NOMO-1 (cell line): ENCODE measurements around the gene SYCP2.

Source experiments
- DNase-seq, 2 experiments: peaks; one replicate each; lab custom pipeline; 2025; ENCODE audit not compliant: unreplicated experiment in 2 of 2; lab: John Stamatoyannopoulos, UW

SYCP2 gene

DNA sequence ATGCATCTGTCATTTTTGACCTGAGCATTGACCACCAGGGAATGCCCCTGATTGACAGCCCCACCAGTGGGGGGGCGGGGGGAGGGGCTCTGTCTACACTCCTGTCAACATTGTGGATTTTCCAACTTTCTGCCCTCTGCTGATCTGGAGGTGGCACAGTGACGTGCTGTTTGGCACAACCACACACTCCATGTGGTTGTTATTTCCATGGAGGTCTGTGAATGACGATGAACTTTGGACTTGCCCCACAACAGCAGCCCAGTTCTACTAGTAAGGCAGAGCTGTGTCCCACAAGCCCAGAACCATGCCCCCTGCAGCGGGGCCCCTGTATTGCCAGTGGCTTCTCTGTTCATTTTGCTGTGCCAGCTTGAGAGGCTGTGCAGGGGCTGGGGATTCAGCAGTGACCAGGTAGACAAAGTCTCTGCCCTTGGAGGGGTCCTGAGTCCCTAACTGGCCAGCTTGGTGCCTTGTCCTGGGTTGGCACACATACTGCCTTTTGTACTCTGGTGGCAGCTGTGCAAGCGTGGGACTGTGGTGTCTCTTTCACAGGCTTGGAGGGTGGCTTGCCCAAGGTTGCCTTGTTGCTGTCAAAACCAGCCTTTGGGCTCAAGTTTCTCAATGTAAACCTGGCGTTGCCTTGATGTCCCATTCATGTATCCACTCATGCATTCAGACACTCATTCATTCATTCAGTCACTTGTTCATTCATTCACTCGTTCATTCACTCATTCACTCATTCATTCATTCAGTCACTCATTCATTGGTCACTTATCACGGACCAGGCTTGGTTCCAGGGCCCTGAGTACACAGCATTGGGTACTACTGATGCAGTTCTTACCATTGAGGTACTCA is 108.5 kb downstream of the SYCP2 start:
- DNase-seq = no peak

GRCh38 chr20:59823491-59824259 is 109.8 kb downstream of the SYCP2 start:
- DNase-seq = no peak

DNA sequence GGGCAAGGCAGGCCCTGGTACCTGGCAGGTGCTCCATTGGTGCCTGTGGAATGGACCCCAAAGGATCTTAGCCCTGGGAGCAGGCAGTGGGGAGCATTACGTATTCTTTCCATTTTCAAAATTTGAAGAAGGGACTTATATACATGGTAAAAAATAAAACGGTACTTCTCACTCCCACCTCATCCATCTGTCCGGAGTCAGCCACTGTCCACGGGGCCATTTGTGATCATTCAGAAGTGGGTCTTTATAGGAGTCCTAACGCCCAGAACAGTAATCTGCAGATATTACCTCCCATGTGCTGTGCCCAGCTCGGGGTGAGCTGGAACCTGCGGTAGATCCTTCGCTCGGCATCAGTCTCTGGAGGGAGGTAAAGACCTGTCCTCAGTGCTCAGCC is 110.4 kb downstream of the SYCP2 start:
- no peak for DNase-seq

DNA sequence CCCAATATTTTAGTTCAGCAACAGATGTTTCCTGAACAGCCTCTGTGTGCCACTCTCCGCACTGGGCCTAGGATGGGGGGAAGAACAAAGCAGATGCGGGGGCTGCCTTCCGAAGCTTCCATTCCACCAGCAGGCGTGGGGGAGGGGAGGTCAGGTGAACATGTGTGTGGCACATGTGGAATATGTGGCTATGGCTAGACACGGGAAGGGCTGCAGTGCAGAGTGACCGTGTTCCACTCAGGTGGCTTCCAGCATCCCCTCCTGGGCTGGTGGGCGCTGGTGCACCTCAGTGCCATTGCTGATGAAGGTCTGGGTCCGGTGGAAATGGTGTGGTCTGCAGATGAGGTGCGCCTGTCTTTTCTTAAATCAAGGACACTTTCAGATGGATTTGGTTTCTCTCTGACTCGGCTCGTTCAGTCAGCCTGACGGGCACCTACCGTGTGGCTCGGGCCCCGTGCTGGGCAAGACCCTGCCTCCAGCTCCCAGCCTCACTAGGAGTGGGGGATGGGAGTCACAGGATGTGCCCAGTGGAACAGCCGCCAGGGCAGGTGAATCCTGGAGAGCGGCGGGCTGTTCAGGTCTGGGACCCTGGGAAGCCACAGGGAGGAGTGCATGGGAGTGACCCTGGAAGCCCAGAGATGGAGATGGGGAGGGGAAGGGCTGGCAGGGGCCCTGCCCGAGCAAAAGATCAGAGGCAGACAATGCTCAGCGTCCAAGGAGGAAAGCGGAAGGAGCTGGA is 111.0 kb downstream of the SYCP2 start:
- DNase-seq = no peak

- no peak for DNase-seq
Measured at GRCh38 chr20:59821788-59822187, 111.6 kb downstream of the SYCP2 start.

- DNase-seq = no peak
Measured at GRCh38 chr20:59821201-59821600, 112.2 kb downstream of the SYCP2 start.

DNA sequence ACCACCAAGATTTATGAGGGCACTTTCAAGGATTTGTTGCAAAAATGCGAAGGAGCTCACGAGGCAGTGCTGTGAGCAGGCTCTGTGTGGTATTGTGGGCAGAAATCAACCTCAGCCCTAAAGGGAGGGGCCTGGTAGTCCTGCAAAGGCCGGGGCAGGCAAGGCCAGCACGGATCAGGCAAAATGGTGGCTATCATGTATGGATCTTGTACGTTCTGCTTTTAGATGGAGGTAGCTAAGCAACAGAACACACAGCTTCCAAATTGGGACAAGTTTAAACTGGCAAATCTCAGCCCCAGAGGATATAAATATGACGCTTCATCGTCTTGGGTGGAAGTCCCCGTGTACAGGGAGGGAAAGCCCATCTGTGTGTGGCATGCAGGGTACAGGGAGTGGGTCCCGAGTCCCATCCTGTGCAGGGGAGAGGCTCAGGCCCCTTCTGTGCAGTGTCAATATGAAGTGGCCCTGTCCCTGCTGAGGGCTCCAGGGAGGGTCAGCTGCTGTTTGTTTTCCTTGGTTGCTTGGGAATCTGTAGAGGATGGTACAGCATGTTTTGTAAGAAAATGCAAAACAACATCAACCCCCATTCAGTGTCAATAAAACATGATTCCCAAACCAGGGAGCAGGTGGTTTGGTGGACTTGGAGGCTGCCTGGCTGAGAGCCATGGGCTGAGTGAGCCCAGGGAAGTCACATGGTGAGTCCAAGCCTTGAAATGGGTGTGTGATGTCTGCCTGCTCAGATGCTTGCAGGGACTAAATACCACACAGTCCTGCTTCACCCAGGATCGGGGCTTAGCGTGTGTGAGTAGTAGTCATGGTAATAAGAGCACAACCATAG is 113.0 kb downstream of the SYCP2 start:
- DNase-seq = no peak

GRCh38 chr20:59819496-59820203 is 113.8 kb downstream of the SYCP2 start:
- no peak for DNase-seq

DNA sequence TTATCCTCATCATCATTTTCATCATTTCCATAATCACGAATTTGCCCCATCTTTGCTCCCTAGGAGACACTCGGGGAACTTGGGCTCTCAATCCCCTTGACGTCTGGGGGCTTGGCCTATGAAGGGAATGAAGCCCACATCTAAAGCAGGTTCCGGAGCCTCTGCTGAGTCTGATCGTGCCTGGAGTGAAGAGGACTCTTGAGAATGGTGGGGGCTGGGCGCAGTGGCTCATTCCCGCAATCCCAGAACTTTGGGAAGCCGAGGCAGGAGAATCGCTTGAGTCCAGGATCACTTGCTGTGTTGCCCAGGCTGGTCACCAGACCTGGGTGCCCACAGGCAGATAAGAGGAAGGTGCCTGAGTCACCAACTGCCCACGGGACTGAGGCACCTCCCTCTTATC is 114.5 kb downstream of the SYCP2 start:
- no peak for DNase-seq

DNA sequence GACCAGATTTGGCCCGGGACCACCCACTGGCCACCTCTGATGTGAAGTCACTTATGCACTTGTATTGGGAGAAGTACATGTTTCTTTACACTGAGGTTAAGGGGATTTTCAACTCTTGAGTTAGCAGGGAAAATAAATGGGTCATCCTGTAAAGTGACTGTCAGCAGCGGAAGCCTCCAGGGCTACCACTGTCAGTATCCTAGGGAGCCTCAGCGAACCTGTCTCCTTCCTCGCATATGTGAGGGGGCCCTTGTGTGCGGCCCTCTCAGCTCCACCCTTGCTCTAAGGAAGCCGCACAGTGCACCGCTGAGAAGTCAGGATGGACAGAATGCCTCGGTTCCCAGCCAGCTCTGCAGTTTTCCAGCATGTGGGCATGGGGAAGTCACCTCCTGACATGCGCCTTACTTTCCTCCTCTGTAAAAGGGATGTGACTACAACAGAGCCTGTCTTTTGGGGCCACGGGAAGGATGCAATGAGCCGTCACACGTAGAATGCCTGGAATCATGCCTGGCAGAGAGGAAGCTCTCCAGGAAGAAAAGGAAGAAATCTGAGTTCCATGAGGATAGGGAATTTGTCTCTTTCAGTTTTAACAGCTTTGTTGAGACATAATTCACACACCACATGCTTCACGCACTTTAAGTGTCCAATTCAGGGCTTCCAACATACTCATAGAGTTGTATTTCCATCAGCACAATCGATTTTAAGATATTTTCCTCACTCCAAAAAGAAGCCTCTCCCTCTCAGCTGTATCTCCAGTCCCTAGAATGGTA is 115.4 kb downstream of the SYCP2 start:
- no peak for DNase-seq

- DNase-seq = no peak
Measured at GRCh38 chr20:59817406-59817805, 116.0 kb downstream of the SYCP2 start.

- DNase-seq = no peak
Measured at GRCh38 chr20:59816146-59816738, 117.2 kb downstream of the SYCP2 start.

- no peak for DNase-seq
Measured at GRCh38 chr20:59814840-59815340, 118.5 kb downstream of the SYCP2 start.

DNA sequence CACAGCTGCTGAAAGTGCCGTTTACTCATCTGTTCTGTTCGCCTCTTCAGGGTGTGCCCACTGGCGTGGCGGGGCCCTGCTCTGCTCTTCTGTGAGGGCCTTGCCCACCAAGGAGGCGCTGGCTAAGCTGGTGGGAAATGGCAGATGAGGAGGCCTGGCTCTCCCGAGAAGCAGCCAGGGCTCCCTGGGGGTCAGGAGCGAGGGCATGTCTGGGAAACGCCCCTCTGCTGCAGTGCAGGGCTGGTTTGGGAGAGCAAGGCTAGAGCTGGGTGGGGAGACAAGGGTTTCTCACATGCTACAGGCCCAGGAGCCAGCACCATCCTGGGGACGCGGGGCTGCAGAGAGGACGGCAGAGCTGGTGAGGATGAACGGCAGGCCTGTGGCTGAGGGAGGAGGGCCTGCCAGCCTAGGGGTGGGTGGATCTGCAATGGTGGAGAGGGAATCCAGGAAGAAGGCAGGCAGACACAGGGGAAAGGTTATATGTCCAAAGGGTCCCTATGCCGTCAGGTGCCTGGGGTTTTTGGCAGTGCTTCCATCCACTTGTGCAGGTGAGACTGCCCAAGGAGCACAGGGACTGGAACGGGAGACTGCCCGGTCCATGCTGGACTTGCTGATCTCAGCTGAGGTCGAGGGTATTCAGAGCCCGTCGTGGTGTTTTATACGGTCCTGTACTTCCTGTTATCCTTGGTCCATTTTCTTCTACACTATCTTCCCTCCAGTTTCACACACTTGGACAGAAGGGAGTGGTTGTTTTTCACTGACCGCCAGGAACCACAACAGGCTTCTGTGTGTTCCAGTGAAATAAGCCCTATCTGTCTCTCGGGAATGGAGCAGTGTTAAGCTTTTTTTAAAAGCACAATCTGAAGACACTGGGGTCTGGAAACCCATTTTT is 119.2 kb downstream of the SYCP2 start:
- DNase-seq = no peak
